ENCODE measurements around the gene SEMA7A. TPM values are rescaled to one million over a fixed set of nuclear protein-coding genes. Genes with fewer than 3 reads are reported as not detected.
A peak's percentile ranks its signal among the peaks of the same experiment; 100 is the strongest.

The SEMA7A gene
- polyA plus RNA-seq, 1 experiment = 22.7 TPM

DNA sequence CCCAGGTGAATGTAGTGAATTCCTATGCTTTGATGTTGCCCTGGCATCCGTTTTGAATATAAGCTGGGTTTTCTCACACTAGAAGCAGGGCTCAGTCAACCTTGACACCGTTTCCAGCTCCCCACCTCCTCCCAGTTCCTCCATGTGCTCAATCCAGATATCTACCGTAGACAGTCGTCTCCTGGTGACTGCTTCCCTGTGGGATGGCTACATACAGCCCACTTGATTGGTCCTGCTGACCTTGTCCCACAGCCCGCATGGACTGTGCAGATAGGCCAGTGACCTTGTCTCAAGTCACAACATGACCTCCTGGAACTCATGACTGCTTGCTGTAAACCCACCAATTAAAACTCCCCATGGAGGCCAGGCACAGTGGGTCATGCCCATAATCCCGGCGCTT lies 8.1 kb downstream of the SEMA7A start:
- H3K36me3 ChIP-seq (ENCODE audit: control insufficient read depth, insufficient read depth, low read length) = no peaks in the 10 kb centered on the region
- no peak for TF ChIP-seq CTCF (IDR thresholded peaks at IDR 0.05; ENCODE audit: insufficient read depth, low read depth, low read length)
- no peaks in the 10 kb centered on the region for H3K27me3 ChIP-seq (ENCODE audit: control insufficient read depth, insufficient read depth, low read length)
- no peak for DNase-seq (ENCODE audit: low read depth)
- CTCF ChIA-PET = interaction anchor here (0.6 to 19.9 kb wide), 2 partner anchors 9 to 47 kb away, joined by 3 to 622 read pairs; partner anchors contain the start of gene CYP11A1
- POLR2A ChIA-PET = no interaction called here
- H3K4me3 ChIP-seq (ENCODE audit: low read depth, low read length) = no peak overlapping the region

- POLR2A ChIA-PET = no interaction called here
- CTCF ChIA-PET = interaction anchor here (0.6 to 19.9 kb wide), 3 partner anchors 9 to 204 kb away, joined by 3 to 622 read pairs (median 3); partner anchors contain the start of gene CYP11A1
- DNase-seq (ENCODE audit: low read depth) = no peak
- no peak overlapping the region for H3K4me3 ChIP-seq (ENCODE audit: low read depth, low read length)
- TF ChIP-seq CTCF (IDR thresholded peaks at IDR 0.05; ENCODE audit: insufficient read depth, low read depth, low read length) = no peak
- no peaks in the 10 kb centered on the region for H3K27me3 ChIP-seq (ENCODE audit: control insufficient read depth, insufficient read depth, low read length)
- H3K36me3 ChIP-seq (ENCODE audit: control insufficient read depth, insufficient read depth, low read length) = no peaks in the 10 kb centered on the region
Observed at GRCh38 chr15:74424901-74425528, 8.7 kb downstream of the SEMA7A start.

GRCh38 chr15:74423431-74424257 lies 10.1 kb downstream of the SEMA7A start:
- no peak for TF ChIP-seq CTCF (IDR thresholded peaks at IDR 0.05; ENCODE audit: insufficient read depth, low read depth, low read length)
- ChIA-PET POLR2A (no interaction called here), CTCF (interaction anchor here (0.6 to 1.6 kb wide), 5 partner anchors 14 to 375 kb away, joined by 3 to 5 read pairs (median 3); no protein-coding TSS in a partner anchor)
- Histone ChIP-seq H3K27me3 (ENCODE audit: control insufficient read depth, insufficient read depth, low read length) (no peaks in the 10 kb centered on the region), H3K4me3 (ENCODE audit: low read depth, low read length) (no peak overlapping the region), H3K36me3 (ENCODE audit: control insufficient read depth, insufficient read depth, low read length) (no peaks in the 10 kb centered on the region)
- no peak for DNase-seq (ENCODE audit: low read depth)

DNA sequence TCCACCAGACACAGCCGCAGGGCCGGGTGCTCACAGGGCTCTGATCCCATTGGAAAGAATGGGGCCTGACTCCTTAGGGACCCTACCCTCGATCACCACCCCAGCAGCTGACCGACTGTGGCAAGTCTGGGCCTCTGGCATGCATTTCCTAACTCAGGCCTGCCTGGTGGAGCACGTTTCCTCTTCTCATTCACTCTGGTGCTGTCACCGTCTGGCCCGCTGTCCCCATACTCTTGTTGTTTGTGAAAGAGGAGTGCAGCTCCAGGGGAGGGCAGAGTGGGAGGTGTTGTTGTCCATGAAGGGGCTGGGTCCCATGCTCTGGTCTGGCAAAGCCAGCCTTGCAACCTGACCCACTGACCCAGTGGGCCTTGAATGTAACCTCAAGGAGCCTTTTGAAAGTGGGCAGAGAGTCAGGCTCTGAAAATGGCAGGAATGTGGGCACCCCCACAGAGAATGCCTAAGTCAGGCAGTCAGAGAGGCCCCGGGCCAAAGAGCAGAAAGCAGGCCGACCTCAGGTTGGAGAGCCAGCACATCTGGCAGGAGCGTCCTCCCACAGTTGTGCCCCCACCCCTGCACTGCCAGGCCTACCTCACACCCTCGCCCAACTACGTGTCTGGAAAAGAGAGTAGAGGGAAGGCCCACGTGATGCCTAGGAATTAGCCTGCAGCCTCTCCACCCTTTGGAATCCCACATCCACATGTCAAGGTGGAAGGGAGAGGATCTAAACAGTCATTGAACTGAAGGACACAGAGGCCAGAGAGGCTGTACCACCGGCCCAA lies 10.9 kb downstream of the SEMA7A start:
- CTCF ChIA-PET = interaction anchor here (1.0 to 1.6 kb wide), 5 partner anchors 14 to 47 kb away, joined by 3 to 5 read pairs (median 3); no protein-coding TSS in a partner anchor
- POLR2A ChIA-PET = no interaction called here
- no peaks in the 10 kb centered on the region for H3K36me3 ChIP-seq (ENCODE audit: control insufficient read depth, insufficient read depth, low read length)
- H3K4me3 ChIP-seq (ENCODE audit: low read depth, low read length) = no peak overlapping the region
- DNase-seq (ENCODE audit: low read depth) = peak; percentile 44
- TF ChIP-seq CTCF (IDR thresholded peaks at IDR 0.05; ENCODE audit: insufficient read depth, low read depth, low read length) = no peak
- no peaks in the 10 kb centered on the region for H3K27me3 ChIP-seq (ENCODE audit: control insufficient read depth, insufficient read depth, low read length)
